GM23248 (cell line): Measurements from ENCODE around the gene ENG.

Source experiments
- EZH2 ChIP-seq: fragments of 200-600 bp; sonication (generic); IDR thresholded peaks from 2 replicates; pipeline ENCODE4 v1.6.1; 2018; ENCODE audit warnings: antibody characterized with exemption, mild to moderate bottlenecking; ENCODE audit not compliant: insufficient read depth, poor library complexity, severe bottlenecking
- EZH2phosphoT487 ChIP-seq: fragments of 200-600 bp; sonication (generic); IDR thresholded peaks from 2 replicates; pipeline ENCODE4 v1.6.1; 2018; ENCODE audit warnings: antibody characterized with exemption, moderate library complexity, mild to moderate bottlenecking, low read depth; ENCODE audit not compliant: insufficient read depth

DNA sequence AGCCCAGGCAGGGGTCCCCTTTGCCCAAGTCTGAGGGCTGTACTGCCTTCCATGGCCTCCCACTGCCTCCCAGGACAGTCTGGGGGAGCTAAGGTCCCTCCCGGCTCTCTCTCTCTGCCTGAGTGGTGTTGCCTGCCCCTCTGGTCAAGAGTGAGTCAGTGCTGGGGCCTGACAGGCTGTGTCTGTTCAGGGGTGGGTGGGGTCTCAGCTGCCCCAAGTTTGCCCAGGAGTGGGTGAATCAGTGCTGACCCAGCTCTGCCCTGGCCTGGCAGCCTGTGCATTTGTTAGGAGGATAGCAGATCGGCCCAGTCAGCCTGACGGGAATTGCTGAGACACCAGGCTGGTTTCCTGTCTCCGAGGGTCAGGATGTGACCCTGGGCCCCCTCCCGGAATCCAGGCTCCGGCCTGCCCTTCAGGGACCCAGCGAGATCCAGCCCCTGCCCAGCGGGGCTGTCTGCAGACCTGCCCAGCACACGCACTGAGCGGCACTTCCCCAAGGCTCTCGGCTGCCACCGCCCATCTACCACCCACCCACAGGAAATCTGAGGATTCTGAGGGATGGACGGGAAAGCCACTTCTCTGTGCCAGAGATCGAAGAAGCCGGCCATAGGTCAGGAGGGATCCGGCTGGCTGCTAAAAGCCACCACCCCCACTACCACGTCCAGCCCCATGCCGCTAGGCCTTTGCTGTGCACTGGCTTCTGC lies 15.9 kb downstream of the ENG start:
- no peak for TF ChIP-seq EZH2
- TF ChIP-seq EZH2phosphoT487: no peak
